Stimulated activated CD4-positive, alpha-beta T cell treated with anti-CD3 and anti-CD28 coated beads, TNF-alpha, amount 100 ng/mL, for 1 hour (primary cell): ENCODE results near the gene ROS1.

Experiments
- DNase-seq, 3 donors: peaks; one replicate each; pipeline ENCODE4 v3.0.0-alpha.2; 2020; ENCODE audit warnings: low read depth in 3 of 3, low spot score in 1 of 3

Gene ROS1

DNA sequence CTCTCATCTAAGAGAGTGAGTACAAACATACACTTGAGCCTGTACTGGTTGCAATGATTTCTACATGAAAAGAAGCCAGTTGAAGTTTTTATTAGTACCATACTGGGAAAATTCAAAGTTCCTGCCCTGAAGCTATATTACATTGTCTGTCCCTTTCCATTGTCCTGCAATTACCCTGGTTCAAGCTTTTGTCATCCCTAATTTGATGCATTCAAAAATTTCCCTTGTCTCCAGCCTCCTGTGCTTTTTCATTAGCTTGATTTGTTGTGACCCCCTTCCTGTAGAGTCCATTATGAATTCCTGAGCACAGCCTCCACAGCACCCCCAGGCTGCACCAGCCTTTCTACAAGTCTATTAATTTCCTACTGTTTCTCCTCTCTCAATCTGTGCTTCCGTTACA lies 114.0 kb downstream of the ROS1 start:
- DNase-seq = no peak

DNA sequence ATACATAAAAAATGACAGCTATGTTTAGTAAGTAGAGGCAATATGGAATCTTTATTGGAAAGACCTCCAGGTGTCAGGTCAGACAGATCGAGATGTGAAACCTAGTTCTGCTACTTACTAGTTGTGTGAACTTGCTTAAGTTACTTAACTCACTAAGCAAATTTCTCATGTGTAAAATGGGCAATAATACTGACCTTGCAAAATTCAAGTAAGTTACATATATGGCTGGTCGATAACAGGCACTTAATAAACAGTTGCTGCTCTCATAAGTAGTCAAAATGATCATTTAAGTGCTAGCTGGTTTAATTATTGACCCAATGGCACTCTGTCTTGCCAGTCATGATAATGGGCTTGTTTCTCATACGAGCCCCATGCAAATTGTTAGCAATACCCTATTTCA lies 114.4 kb downstream of the ROS1 start:
- no peak for DNase-seq

DNA sequence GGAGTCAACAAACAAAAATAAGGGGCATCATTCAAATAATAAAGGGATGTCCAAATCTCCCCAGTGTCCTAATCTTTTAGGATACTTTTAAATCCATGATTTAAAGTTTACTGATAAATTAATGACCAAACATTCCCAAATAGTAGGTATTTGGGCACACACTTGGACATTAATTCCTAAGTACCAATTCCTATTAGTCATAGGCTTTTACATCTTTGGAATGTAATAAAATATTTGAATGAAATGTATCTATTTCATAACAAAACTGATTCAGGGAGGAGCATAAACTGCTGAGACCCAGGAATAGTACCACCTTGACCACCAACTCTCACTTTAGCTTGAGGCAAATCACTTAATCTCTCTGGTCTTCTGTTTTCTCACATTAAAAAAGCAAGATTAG lies 116.1 kb downstream of the ROS1 start:
- DNase-seq = no peak

DNA sequence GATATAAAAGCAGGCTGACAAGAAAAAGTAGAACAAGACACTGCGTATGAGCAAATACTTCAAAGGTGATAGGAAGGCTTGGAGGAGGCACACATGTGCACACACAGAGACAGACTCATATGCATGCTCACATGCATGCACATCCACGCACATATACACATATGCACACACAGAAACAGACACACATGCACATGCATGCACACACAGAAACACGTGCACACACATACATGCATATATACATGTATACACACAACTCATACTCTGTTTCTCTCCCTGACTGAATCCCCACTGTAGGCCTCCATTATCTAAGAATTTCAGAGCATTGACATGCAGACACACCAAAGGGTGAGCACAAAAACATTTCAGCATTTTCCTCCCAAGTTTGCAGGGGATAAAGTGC lies 116.7 kb downstream of the ROS1 start:
- no peak for DNase-seq

DNA sequence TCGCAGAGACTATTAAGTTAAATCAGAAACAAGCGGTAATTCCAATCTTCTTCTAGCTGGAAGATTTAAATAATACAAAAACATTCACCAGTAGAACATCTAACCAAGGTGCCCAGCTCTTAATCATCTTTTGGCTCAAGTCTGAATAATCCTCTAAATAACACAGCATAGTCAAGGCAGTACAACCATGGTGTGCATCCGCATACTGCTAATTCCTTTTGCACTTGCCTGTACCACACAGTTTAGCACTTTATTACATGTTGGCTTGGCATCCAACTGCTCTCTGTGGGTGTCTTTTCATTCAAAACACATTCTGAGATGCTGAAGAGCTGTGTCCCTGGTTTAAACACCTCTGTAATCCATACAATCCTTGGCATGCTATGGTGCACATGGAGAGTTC lies 118.1 kb downstream of the ROS1 start:
- no peak for DNase-seq

DNA sequence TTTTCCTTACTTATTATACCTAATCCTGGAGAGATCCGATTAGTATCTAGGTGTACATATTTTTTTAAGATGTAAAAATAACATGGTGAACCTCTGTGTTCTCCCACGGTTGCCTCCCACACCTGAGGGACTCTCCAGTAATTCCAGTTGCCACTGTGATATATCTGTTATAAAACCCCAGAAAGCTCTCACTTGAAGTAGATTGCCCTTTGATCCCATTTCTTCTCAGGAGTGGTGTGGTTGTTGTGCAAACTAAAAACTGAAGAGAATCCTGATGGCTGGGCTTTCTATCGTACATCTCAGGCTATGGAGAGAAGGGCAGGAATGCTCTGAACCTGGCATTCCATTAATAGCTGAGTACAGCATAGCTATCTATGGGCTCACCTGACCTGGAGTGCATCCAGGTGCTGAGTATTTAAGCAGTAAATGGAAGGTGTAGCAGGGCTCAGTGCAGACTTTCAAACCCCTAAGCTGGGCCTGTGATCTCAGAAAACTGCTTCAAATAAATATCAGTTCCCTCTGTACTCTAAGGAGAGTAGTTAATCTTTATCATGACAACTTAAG lies 119.4 kb downstream of the ROS1 start:
- no peak for DNase-seq

DNA sequence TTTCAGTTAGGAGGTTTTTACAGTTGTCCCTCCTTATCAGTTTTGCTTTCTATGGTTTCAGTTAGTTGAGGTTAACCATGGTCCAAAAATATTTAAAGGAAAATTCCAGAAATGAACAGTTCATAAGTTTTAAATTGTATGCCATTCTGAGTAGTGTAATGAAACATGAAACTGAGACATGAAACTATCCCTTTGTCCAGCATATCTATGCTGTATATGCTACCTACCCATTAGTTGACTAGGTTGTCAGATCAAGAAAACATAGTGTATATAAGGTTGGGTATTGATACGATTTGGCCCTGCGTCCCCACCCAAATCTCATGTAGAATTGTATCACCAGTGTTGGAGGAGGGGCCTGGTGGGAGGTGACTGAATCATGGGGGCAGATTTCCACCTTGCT lies 121.3 kb downstream of the ROS1 start:
- no peak for DNase-seq

DNA sequence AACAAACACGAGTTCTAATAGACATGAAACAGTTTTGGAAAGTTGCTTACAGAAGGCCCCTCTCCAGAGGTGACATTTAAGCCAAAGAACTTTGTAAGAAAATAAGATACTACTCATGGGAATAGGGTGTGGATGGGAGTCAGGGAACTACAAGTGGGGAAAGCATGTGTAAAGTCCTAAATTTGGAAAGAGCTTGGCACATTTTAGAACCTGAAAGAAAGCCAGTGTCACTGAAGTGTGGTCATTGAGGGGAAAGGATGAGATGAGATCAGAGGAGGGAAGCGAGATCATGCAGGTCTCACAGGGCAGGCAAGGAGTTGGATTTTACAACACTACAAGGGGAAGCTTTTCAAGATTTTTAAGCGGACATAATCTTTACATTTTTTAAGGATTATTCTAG lies 122.4 kb downstream of the ROS1 start:
- no peak for DNase-seq

DNA sequence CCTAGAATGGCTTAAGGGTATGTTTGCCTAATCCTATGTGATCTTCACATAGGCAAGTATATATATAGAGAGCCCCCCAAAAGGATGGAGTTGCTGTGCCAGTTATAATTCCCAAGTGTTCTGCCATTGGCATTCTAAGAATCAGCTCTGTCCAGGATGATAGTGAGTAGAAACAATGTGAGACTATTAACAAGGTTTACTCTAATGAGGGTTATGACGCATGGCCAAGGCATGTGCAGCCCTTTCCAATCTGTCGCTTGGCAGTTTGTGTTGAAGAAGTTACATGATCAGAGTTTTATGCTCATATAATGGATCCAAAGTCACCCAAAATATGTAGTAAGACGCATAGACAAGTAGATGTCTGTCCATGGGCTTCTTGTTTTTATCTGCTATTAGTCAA lies 126.8 kb downstream of the ROS1 start:
- DNase-seq = no peak

DNA sequence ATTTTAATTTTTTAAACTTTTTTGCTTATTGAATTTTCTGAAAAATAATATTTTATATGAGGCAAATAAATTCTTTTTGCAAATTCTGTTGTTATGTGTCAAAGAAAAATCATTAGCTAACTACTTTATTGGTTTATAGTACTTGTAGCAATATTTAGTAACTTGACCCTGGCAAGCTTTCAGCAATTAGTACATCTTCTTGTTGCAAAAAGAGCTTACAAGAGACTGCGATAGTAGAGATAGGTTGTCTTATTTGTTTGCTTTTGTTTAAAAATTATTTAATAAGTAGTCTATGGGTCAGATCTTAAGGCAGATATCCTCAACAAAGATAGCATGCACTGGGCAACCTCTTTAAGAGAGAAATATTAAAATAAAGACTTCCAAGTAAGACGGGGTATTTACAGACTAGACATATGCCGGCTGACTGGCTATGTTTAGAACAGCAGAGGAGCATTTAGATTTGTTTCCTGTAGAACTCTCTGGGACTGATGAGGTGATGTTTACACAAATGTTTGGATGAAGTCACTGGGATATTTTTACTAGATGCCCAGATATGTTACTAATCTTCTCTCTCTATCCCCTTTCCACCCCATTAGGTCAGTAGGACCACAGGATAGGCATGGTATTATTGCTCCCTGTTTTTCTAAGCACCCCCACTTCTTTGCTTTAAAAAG lies 135.4 kb downstream of the ROS1 start:
- DNase-seq = no peak

DNA sequence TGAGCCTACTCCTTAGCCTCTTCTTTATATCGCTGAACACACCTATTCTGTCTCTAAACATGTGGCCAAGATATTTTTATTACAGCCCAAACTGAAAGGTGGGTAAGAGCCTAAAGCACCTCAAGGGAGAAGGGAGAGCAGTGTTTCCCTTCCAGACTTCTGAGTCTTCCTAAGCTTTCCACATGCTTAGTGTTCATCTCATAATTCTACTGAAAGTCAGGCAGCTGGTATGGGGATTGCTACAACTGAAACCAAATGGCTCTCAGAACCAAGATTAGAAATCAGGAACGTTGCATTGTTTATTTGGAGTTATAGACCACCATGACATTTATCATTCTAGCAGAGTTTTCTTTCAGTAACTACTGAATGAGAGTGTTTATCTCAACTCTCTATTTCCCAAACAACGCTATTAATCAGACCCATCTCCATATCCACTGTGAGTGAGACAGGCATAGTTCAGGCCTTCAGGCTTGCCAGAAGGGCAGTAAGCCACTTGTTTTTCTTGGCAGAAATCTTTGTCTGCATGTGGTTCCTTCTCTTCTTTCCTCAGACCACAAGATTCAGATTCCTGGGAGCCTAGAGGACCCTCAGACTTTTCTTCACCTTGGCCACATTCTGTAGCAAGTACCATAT lies 137.5 kb downstream of the ROS1 start:
- DNase-seq = no peak

DNA sequence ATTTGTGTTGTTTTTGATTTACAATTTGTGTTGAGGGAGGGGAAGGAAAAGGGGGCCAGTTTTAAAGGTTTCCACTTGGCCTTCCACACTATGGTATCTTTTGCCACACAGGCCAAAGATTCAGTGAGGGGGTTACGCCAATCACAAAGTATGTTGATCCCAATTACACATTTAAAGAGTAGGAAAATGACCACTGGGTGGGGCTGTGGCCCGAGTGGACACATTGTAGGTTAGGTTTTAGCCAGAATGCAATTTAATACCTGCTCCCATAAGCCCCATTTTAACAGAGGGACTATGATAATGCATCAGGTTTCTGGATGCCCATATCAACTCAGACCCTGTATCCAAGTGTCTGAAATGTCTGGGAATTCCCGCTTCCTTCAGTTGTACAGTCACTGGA lies 144.8 kb downstream of the ROS1 start:
- no peak for DNase-seq

DNA sequence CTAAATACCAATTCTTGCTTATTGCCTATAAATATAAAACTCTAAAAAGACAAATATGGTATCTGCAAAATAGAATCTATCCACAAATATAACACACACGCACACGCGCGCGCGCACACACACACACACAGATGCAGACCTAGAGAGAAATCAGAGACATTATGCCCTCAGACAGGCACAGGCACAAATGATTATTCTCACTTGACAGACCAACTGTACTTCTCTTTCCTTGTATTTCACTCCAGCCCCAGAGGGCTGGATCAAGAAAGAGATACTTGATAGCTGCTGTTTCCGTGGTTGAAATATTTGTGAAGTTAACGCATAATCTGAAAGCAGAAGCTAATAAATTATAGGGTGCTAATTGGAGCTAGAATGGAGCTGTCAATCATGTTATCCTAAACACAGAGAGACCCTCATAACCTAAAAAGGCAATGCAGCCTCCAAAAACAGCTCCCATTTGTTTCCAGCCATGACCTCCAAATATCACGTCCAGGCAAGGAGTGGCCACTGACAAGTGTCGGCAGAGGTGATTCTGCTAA lies 148.9 kb downstream of the ROS1 start:
- no peak for DNase-seq

DNA sequence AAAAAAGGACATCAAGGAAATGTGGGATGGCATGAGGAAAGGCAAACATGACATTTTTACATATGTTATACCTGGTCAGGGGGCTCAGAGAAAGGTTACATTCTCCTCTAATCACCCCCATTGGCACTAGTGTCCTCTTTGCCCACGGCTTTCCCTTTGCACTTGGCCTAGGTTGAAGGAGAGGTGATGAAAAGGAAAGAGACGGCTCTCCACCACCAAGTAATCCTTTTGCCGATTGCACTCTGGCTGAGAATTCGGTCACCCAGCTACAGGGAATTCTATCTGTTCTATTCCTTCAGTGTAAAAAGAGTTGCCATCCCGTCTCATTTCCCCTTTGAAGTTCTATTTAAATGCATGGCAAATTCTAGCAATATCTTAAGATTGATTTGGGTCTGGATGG lies 150.0 kb downstream of the ROS1 start:
- no peak for DNase-seq

DNA sequence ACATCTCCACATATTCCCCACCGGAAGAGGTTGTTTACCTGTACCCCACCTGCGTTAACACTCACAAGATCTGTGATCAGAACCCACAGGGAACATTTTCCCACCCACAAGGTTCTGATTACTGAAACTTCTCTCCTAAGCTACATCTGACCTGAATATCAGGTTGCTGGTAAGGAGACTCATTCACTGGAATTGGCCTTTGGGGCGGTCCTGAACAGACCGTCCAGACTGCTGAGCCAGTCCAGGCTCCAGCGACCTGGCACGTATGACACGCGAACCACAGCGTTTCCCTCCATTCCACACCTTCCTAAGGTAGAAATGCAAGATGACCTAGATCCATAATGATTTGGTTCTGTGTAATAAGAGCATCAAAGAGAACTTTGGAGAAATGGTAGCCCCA lies 150.5 kb downstream of the ROS1 start:
- no peak for DNase-seq

DNA sequence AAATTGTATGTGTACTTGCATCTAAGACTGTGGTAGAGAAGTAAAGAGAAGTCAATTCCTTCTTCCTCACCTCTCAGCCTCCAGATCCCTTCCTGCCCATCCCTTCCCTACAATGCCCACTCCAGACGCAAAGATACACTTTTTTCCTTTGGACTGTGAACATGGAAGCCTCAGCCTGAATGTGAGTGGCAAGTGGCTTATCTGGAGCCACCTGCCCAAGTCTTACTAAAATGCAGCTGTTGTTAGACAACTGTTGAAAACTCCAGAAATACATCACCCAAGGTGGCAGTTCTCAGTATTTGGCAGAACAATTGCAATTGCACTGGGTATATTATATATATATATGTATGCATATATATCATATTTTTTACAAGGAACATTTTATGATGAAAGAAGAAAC lies 152.9 kb downstream of the ROS1 start:
- DNase-seq = no peak

DNA sequence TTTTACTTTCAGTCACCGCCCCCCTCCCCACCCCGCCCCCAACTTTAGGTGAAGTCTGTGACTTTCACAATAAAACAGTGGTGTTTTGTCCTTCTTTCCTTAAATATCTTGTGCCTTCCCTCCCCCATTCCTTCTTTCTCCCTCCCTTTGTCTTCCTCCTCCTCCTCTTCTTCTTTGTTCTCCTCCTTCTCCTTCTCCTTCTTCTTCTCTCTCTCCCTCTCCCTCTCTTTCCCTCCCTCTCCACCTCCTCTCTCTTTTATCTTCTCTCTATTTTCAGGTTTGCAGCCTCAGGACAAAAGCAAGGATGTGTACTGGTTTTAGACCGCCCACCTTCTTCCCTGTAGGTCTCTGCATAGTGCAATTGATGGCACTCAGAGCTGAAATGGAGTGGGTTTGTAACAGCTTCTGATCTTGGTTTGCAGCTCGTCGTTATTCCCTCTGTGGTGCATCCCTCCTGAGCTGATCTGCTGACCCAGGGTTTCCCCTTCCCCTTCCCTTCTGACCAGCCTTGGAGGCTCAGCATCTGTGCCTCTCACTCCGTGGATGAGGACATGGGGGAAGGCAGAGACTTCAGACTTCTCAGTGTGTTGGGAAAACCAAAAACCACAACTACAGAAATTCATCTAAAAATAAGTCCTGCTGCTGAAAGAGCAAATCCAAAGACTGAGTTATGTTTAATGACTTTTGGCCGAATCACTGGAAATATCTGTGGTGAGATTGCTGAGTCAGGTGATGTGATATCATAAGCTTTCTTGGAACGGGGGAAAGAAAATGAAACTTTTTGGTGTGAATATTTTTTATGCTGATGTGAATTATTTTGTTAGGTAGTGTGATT lies 153.5 kb downstream of the ROS1 start:
- no peak for DNase-seq

DNA sequence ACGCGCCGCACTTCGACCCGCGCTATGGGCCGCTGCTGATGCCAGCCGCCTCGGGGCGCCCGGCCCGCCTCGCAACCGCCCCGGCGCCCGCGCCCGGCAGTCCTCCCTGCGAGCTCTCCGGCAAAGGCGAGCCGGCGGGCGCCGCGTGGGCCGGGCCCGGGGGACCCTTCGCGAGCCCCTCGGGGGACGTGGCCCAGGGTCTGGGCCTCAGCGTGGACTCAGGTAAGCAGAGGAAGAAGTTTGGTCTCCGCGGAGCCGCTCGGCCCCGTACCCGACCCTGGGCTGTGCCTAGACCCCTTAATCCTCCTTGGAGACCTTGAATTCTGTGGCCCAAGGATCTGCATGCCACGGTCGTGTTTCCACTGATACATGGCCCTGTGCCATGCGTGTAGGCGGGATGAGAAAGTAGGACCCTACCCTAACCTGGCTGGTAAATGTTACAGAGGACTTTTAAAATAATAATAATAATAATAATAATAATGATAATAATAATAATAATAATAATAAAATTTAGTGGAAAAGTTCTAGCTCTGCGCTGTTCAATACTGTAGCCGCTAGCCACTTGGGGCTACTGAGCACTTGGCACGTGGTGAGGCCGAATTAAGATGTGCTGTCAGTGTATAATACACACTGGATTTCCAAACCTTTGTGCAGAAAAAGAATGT lies 154.8 kb downstream of the ROS1 start:
- no peak for DNase-seq

DNA sequence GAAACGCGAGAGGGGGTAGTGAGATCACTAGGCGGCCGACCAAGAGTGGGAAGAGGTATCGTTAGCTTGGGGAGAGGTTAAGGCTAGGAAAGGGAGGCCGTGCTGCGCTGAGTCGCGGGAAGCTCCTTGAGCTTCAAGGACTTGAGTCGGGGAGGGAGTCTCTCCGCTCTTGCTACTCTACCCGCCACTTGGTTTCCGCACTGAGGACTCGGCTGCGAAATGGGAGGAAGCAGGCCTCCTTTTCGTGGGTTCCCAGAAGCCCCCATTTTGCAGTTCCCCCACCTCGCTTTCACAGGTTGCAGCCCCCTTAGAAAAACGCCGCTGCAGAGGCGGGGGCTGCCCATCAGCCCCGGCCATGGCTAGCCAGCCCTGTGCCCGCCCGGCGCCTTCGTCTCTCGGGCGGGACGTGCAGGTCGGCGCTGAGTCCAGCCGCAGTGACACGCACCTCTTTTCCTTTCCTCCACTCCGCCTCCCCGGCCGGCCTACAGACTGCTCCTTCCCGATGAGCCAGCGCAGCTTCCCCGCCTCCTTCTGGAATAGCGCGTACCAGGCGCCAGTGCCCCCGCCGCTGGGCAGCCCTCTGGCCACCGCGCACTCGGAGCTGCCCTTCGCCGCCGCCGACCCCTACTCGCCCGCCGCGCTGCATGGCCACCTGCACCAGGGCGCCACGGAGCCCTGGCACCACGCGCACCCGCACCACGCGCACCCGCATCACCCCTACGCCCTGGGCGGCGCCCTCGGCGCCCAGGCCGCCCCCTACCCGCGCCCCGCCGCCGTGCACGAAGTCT lies 155.5 kb downstream of the ROS1 start:
- DNase-seq = no peak

DNA sequence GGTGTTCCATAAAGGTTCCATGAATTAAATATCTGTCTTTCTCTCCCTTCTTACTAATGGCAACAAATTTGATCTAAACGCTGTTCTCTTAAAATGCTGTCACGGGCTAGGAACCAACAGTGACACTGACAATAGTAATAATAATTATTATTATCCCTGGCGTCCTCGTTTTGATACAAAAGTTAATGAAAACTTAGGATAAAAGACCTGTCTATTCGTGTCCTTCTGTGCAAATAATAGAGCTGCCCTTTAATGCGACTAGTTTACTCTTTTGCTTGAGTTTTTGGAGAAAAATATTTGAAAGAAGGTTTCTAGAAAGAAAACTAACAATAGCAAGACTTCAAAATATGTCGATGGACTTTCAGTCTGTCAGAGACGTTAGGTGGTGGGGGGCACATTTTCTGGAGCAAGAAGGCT lies 156.1 kb downstream of the ROS1 start:
- no peak for DNase-seq
